GM06990 (cell line): ENCODE results near the gene MOB3A.
A peak's percentile ranks its signal among the peaks of the same experiment; 100 is the strongest.

Experiments
- DNase-seq: peaks from one replicate; pipeline ENCODE4 v3.0.0-alpha.2; 2011; ENCODE audit not compliant: insufficient read length; ENCODE audit errors: extremely low read depth
- H3K27me3 ChIP-seq: replicated peaks from 2 replicates; pipeline ENCODE4 v1.6.0; 2011; ENCODE audit warnings: low read length; ENCODE audit not compliant: control insufficient read depth, insufficient read depth
- H3K36me3 ChIP-seq: 2 replicates; pipeline ENCODE4 v1.5.1; 2011; ENCODE audit warnings: low read length; ENCODE audit not compliant: control insufficient read depth, insufficient read depth
- H3K4me3 ChIP-seq: replicated peaks from 2 replicates; pipeline ENCODE4 v1.5.1; 2011; ENCODE audit warnings: low read depth, mild to moderate bottlenecking, control low read depth, low read length
- TF ChIP-seq, protein P1 (sequence below): IDR thresholded peaks from 2 replicates; pipeline ENCODE4 v1.5.1; 2011; ENCODE audit warnings: low read length, control low read depth, mild to moderate bottlenecking, inconsistent platforms; ENCODE audit not compliant: insufficient read depth, poor library complexity, severe bottlenecking

Gene MOB3A

DNA sequence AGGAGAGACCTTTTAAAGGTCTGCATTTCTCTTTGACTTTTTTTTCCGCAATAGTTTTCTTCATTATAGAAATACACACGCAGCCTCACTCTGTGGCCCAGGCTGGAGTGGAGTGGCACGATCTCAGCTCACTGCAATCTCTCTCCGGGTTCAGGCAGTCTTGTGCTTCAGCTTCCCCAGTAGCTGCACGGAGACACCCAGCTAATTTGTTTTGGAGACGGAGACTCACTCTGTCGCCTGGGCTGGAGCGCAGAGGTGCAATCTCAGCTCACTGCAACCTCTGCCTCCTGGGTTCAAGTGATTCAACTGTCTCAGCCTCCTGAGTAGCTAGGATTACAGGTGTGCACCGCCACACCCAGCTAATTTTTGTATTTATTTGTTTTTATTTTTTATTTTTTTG, 33.4 kb downstream of the MOB3A start:
- Histone ChIP-seq H3K36me3 (no peaks in the 10 kb centered on the region), H3K27me3 (no peaks in the 10 kb centered on the region; the same call in 1 of the 2 replicates), H3K4me3 (no peak overlapping the region)
- DNase-seq = no peak
- TF ChIP-seq, protein P1, sequence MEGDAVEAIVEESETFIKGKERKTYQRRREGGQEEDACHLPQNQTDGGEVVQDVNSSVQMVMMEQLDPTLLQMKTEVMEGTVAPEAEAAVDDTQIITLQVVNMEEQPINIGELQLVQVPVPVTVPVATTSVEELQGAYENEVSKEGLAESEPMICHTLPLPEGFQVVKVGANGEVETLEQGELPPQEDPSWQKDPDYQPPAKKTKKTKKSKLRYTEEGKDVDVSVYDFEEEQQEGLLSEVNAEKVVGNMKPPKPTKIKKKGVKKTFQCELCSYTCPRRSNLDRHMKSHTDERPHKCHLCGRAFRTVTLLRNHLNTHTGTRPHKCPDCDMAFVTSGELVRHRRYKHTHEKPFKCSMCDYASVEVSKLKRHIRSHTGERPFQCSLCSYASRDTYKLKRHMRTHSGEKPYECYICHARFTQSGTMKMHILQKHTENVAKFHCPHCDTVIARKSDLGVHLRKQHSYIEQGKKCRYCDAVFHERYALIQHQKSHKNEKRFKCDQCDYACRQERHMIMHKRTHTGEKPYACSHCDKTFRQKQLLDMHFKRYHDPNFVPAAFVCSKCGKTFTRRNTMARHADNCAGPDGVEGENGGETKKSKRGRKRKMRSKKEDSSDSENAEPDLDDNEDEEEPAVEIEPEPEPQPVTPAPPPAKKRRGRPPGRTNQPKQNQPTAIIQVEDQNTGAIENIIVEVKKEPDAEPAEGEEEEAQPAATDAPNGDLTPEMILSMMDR = no peak

DNA sequence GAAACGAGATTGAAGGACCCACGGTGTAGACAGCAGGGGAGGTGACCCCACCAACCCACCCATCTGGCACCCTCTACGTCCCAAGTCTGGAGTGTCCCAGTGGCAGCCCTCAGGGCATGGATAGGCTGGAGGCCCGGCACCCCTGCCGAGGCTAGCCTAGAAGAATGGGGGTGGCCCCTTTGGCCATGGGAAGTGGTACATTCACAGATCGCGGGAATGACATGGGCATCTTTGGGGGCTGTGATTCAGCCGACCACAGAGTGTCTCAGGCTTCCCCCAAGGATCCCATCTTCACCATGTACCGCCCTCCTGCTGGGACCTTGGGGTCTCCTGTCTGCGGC, 33.8 kb downstream of the MOB3A start:
- Histone ChIP-seq H3K4me3 (peak overlapping the region; percentile 60), H3K27me3 (no peaks in the 10 kb centered on the region; the same call in 1 of the 2 replicates), H3K36me3 (no peaks in the 10 kb centered on the region)
- no peak for DNase-seq
- TF ChIP-seq, protein P1 = no peak

DNA sequence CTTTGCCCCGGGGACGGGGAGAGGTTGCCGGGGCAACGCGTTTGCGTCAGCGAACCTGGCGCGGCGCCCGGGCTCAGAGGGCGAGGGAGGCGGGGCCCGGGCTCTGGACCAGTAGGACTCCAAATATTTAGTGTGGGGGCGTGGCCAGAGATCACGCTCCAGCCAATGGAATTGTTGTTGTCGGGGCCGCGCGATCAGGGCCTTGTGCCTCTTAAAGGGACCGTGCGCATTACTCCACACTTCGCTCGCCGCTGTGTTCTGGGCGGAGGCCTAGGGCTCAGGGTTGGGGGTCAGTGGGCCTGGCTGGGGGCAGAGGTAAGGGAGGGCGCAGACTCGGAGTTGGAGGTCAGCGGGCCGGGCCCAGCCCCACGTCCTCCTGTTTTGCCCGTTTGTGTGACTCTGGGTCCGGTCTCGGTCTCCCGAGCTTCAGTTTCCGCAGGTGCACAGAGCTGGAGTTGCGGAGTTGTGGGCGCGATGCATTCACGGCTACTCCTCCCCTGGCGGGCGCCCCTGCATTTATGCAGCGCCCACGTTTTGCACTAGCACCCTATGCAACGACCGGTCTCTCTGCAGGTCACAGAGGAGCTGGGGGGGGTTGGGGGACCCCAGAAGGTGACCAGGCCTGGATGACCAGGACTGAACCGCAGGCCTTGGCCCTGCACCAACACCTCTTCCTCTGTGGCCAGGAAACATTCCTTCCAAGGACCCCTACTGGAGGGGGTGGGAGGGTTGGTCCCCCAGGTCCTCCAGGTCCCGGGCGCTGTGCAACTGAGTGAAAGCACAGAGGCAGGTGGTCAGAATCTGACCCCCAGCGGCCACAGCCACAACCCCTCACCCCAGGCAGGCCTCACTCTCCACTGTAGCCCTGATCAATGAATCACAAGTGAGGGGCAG, 34.4 kb downstream of the MOB3A start:
- TF ChIP-seq, protein P1 = peak; percentile 5
- H3K4me3 ChIP-seq = peak overlapping the region; percentile 67
- H3K27me3 ChIP-seq = no peaks in the 10 kb centered on the region; the same call in 1 of the 2 replicates
- DNase-seq = peak; percentile 98
- H3K36me3 ChIP-seq = no peaks in the 10 kb centered on the region

DNA sequence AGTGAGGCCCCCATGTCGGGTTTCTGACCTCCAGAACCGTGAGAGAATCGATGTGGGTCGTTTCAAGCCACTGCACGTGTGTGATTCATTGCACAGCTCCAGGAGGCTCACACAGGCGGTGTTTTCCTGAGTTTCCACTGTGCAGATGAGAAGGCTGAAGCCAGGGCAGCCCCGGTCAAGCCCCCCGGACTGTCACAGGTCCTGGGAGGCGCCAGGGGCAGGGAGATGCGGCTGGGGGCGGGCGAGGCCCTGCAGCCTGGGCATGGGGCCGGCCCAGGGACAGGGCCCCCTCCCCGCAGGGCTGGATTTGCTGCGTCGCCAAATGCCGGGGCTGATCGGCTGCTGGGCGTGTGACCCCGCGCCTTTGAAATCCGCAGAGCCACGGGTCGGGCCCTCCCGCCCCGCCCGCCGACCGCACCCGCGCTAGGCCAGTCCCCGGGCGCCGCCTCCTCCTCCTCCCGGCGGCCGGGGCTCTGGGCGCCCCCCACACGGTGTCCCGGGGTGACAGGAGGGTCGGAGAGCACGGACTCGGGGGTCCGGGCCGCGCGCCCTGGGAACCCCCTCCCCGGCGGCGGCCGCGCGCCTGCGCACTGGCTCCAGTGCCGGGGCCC, 35.1 kb downstream of the MOB3A start:
- DNase-seq = no peak
- Histone ChIP-seq H3K4me3 (peak overlapping the region; percentile 67), H3K27me3 (no peaks in the 10 kb centered on the region; the same call in 1 of the 2 replicates), H3K36me3 (no peaks in the 10 kb centered on the region)
- TF ChIP-seq, protein P1 = no peak

DNA sequence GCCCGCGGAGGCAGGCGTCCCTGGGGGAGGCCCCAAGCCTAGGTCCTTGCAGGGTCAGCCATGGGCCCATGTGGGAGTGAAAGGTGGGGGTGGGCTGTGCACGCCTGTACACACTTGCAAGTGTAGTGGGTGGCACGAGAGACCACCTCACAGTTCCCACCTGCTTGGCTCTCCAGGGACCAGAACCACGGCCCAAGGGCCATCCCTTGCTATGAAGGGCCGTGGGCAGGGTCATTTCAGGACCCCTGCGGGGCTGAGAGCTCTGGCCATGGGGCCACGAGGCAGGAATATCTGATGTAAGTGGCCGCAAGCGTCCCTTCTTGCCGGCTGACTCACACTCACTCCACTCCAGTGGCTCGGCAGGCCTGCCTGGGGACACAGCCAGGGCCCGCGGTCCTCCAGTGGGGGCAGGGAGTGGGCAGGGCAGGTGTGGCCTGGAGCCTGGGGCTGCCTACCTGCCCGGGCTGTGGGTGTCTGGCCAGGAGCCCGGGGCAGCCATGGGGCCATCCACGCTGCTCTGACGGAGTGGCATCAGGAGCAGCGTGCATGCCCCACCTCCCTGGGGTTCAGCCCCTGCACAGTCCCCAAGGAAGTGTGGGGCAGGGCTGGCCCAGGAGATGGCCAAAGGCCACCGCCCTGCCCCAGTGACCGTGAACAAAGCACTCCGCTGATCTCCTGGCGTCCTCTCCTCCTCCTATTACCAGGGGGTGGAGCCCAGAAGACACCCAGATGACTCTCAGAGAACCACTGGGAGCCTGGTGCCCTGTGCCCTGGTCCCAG, 36.5 kb downstream of the MOB3A start:
- no peaks in the 10 kb centered on the region for H3K36me3 ChIP-seq
- H3K27me3 ChIP-seq = no peaks in the 10 kb centered on the region; the same call in 1 of the 2 replicates
- DNase-seq = no peak
- TF ChIP-seq, protein P1 = no peak
- peak overlapping the region; percentile 67; the same call in 1 of the 2 replicates for H3K4me3 ChIP-seq
